Stomach (tissue), 9 donors: ENCODE results near the gene SCN9A. TPM values are rescaled to one million over a fixed set of nuclear protein-coding genes. Genes with fewer than 3 reads are reported as not detected.

Experiments used
- DNase-seq, 2 donors: peaks; one replicate each; pipeline versions ENCODE4 v3.0.0 to v3.0.0-alpha.2; 2013 to 2019
- H3K27ac ChIP-seq, 5 donors: fragments of 200-600 bp in 4 of 5; sonication (generic) in 4 of 5; one replicate each; pipeline ENCODE4 v1.5.1; 2013 to 2019; ENCODE audit warnings: mild to moderate bottlenecking in 1 of 5, moderate library complexity in 1 of 5
- H3K27me3 ChIP-seq, 3 donors: fragments of 200-600 bp; sonication (generic); one replicate each; pipeline ENCODE4 v1.5.1; 2017 to 2019; ENCODE audit warnings: mixed run types in 1 of 3
- H3K36me3 ChIP-seq, 4 donors: fragments of 200-600 bp; sonication (generic); 1 replicate in 3 of 4; 2 replicates in 1 of 4; pipeline ENCODE4 v1.5.1; 2016 to 2019
- H3K4me1 ChIP-seq, 4 donors: fragments of 200-600 bp; sonication (generic); one replicate each; pipeline ENCODE4 v1.5.1; 2016 to 2019
- H3K4me3 ChIP-seq, 4 donors: fragments of 200-600 bp; sonication (generic) in 3 of 4; one replicate each; pipeline ENCODE4 v1.5.1; 2016 to 2019; ENCODE audit warnings: mild to moderate bottlenecking in 1 of 4
- H3K9me3 ChIP-seq, 4 donors: fragments of 200-600 bp; sonication (generic); one replicate each; pipeline ENCODE4 v1.5.1; 2016 to 2019
- CTCF ChIP-seq, 7 experiments: fragments of 450-650 bp in 4 of 7; fragments of 200-600 bp in 3 of 7; sonication (generic) in 3 of 7; IDR thresholded peaks; one replicate each; pipeline ENCODE4 v1.5.1; 2016 to 2019; ENCODE audit warnings: antibody characterized with exemption in 7 of 7, control low read depth in 2 of 7, mild to moderate bottlenecking in 1 of 7
- EP300 ChIP-seq: sonication (generic); formaldehyde crosslinking; IDR thresholded peaks from one replicate; pipeline ENCODE4 v1.6.1; 2017; ENCODE audit warnings: antibody characterized with exemption
- POLR2A ChIP-seq, 4 donors: fragments of 450-650 bp; IDR thresholded peaks; one replicate each; pipeline ENCODE4 v1.6.1; 2016; ENCODE audit warnings: antibody characterized with exemption in 4 of 4, control low read depth in 2 of 4, mild to moderate bottlenecking in 1 of 4, moderate library complexity in 1 of 4
- POLR2AphosphoS5 ChIP-seq, 3 donors: sonication (generic); formaldehyde crosslinking; IDR thresholded peaks; one replicate each; pipeline ENCODE4 v1.6.1; 2016; ENCODE audit warnings: antibody characterized with exemption in 3 of 3
- WGBS, 5 donors: extraction: QIAGEN DNeasy Blood & Tissue Kit in 3 of 5; methylation state at CpG; one replicate each; pipeline versions ENCODE4 v1.1.5 to v1.1.7; 2013 to 2018; 5-methylcytosine and 5-hydroxymethylcytosine counted together
- intact Hi-C: fragments of 100-400 bp; cut with DNase I; formaldehyde crosslinking; loops from one replicate; pipeline ENCODE4 v1.15.1; 2023; ENCODE audit warnings: low total_unique reads
- polyA plus RNA-seq, 3 donors: library from polyadenylated mRNA; stranded (reverse); fragments of 200-250 nt; gene quantifications; one replicate each; pipeline ENCODE4 v1.2.3, GENCODE V29; 2013
- total RNA-seq, 5 donors: library from RNA; depleted of rRNA; stranded (reverse); fragments of >200 nt; gene quantifications; one replicate each; pipeline versions ENCODE4 v1.1.0 to v1.2.3, GENCODE V29; 2014 to 2016
- donor health status: healthy with polysubstance abuse.
- donor health status: Bipolar disorder and iron deficiency.
- donor health status: healthy.

SCN9A gene
- total and polyA plus RNA-seq, 8 donors = 0.12 to 24.3 (median 1.1) TPM

- no peak overlapping the region for H3K4me3 ChIP-seq
- H3K27me3 ChIP-seq = no peaks in the 10 kb centered on the region
- no peak for DNase-seq
- peaks cover 0 to 8% (median 0%) of the 10 kb centered on the region in 4 donors for H3K4me1 ChIP-seq
- intact Hi-C loops = no loop called here
- no peaks in the 10 kb centered on the region for H3K36me3 ChIP-seq
- no peak overlapping the region for H3K27ac ChIP-seq
- no peaks in the 10 kb centered on the region for H3K9me3 ChIP-seq
- 38 to 51% (median 45%) methylated on average over 2 of the region's 2 CpGs for WGBS, 5 donors
- no peak for TF ChIP-seq EP300
- no peak for TF ChIP-seq POLR2AphosphoS5 (IDR thresholded peaks at IDR 0.05)
- no peak for TF ChIP-seq CTCF (IDR thresholded peaks at IDR 0.05)
- no peak for TF ChIP-seq POLR2A (IDR thresholded peaks at IDR 0.05)
These were observed 41.9 kb downstream of the SCN9A start for GRCh38 chr2:166333801-166334200.

GRCh38 chr2:166332106-166332505, 43.6 kb downstream of the SCN9A start:
- intact Hi-C loops = no loop called here
- no peaks in the 10 kb centered on the region for H3K27me3 ChIP-seq
- H3K36me3 ChIP-seq = no peaks in the 10 kb centered on the region
- DNase-seq = peak in 1 of 2 donors; percentile 12
- H3K9me3 ChIP-seq = no peaks in the 10 kb centered on the region
- no peak overlapping the region for H3K27ac ChIP-seq
- TF ChIP-seq POLR2AphosphoS5 (IDR thresholded peaks at IDR 0.05) (no peak), EP300 (no peak), CTCF (IDR thresholded peaks at IDR 0.05) (no peak), POLR2A (IDR thresholded peaks at IDR 0.05) (no peak)
- no peak overlapping the region for H3K4me3 ChIP-seq
- H3K4me1 ChIP-seq = peaks cover 0 to 8% (median 0%) of the 10 kb centered on the region in 4 donors

- Histone ChIP-seq H3K27ac (no peak overlapping the region), H3K27me3 (no peaks in the 10 kb centered on the region), H3K36me3 (no peaks in the 10 kb centered on the region), H3K4me3 (no peak overlapping the region), H3K9me3 (no peaks in the 10 kb centered on the region), H3K4me1 (peaks cover 0 to 8% (median 0%) of the 10 kb centered on the region in 4 donors)
- WGBS, 5 donors = 83 to 98% (median 91%) methylated on average over 1 of the region's 1 CpG
- TF ChIP-seq EP300 (no peak), POLR2AphosphoS5 (IDR thresholded peaks at IDR 0.05) (no peak), CTCF (IDR thresholded peaks at IDR 0.05) (no peak), POLR2A (IDR thresholded peaks at IDR 0.05) (no peak)
- no peak for DNase-seq
- intact Hi-C loops = no loop called here
These were observed 44.3 kb downstream of the SCN9A start for GRCh38 chr2:166331468-166331867.

- Histone ChIP-seq H3K4me3 (no peak overlapping the region), H3K9me3 (no peaks in the 10 kb centered on the region), H3K4me1 (no peaks in the 10 kb centered on the region), H3K27ac (no peak overlapping the region), H3K27me3 (no peaks in the 10 kb centered on the region), H3K36me3 (no peaks in the 10 kb centered on the region)
- TF ChIP-seq POLR2A (IDR thresholded peaks at IDR 0.05) = no peak
- no peak for TF ChIP-seq POLR2AphosphoS5 (IDR thresholded peaks at IDR 0.05)
- TF ChIP-seq CTCF (IDR thresholded peaks at IDR 0.05) = no peak
- TF ChIP-seq EP300 = no peak
- DNase-seq = no peak
- intact Hi-C loops = no loop called here
These were observed 46.3 kb downstream of the SCN9A start for GRCh38 chr2:166329465-166329864.
